Measurements from ENCODE around the gene ZNF776. TPM values are rescaled to one million over a fixed set of nuclear protein-coding genes. Genes with fewer than 3 reads are reported as not detected.

The ZNF776 gene
- polyA plus RNA-seq, 1 donor (not counting 4 experiments of a cell fraction or from before 2014, with no cell fraction given) = 7.4 TPM

- H3K9me1 ChIP-seq (ENCODE audit: control insufficient read depth, extremely low read depth, insufficient read depth, low read length) = no peaks in the 10 kb centered on the region
- dilution Hi-C loops (cut with MboI; ENCODE audit: extremely low pct_ligation_motif_present, low sequenced_read_pairs) = no loop called here
- FAIRE-seq (no peak), DNase-seq (ENCODE audit: low read depth, low spot score) (no peak)
- TF ChIP-seq EZH2 (IDR thresholded peaks at IDR 0.05; ENCODE audit: low read length) (no peak), CTCF (optimal IDR thresholded peaks at IDR 0.05 in 1 of 3, IDR thresholded peaks at IDR 0.05 in 1 of 3, conservative IDR thresholded peaks at IDR 0.05 in 1 of 3; ENCODE audit: extremely low read depth in 1 of 3, insufficient read depth in 2 of 3, low read length in 3 of 3) (no peak)
- H3K9ac ChIP-seq (ENCODE audit: control insufficient read depth, extremely low read depth, insufficient read depth, low read length) = no peak overlapping the region
- no peak overlapping the region for H3K27ac ChIP-seq (ENCODE audit: control insufficient read depth, insufficient read depth, low read length)
- no peaks in the 10 kb centered on the region for H4K20me1 ChIP-seq (ENCODE audit: control insufficient read depth, extremely low read depth, insufficient read depth, low read length)
- H3K4me1 ChIP-seq (ENCODE audit: control insufficient read depth, extremely low read depth, insufficient read depth, low read length) = peaks cover 3% of the 10 kb centered on the region
- peaks cover 84% of the 10 kb centered on the region for H3K79me2 ChIP-seq (ENCODE audit: control insufficient read depth, insufficient read depth, low read length)
- H3K27me3 ChIP-seq (ENCODE audit: control insufficient read depth, extremely low read depth, insufficient read depth, low read length) = no peaks in the 10 kb centered on the region
- no peak overlapping the region for H3K4me3 ChIP-seq (ENCODE audit: control insufficient read depth in 2 of 3, extremely low read depth in 1 of 3, insufficient read depth in 2 of 3, low read depth in 1 of 3, low read length in 3 of 3)
- H3K4me2 ChIP-seq (ENCODE audit: control insufficient read depth, extremely low read depth, insufficient read depth, low read depth, low read length) = no peak overlapping the region
- H3K9me3 ChIP-seq (ENCODE audit: control insufficient read depth, low read depth, low read length) = no peaks in the 10 kb centered on the region
- no peak overlapping the region for H2AFZ ChIP-seq (ENCODE audit: control insufficient read depth, low read length)
- H3K36me3 ChIP-seq (ENCODE audit: control insufficient read depth in 2 of 2, extremely low read depth in 1 of 2, insufficient read depth in 2 of 2, low read length in 2 of 2) = peaks cover 13 to 21% of the 10 kb centered on the region in 2 experiments
Measured at GRCh38 chr19:57773488-57773887, 26.9 kb downstream of the ZNF776 start.

- Histone ChIP-seq H3K4me1 (ENCODE audit: control insufficient read depth, extremely low read depth, insufficient read depth, low read length) (no peaks in the 10 kb centered on the region), H3K4me2 (ENCODE audit: control insufficient read depth, extremely low read depth, insufficient read depth, low read depth, low read length) (no peak overlapping the region), H3K79me2 (ENCODE audit: control insufficient read depth, insufficient read depth, low read length) (peaks cover 95% of the 10 kb centered on the region), H2AFZ (ENCODE audit: control insufficient read depth, low read length) (no peak overlapping the region), H3K27me3 (ENCODE audit: control insufficient read depth, extremely low read depth, insufficient read depth, low read length) (no peaks in the 10 kb centered on the region), H3K9ac (ENCODE audit: control insufficient read depth, extremely low read depth, insufficient read depth, low read length) (no peak overlapping the region), H4K20me1 (ENCODE audit: control insufficient read depth, extremely low read depth, insufficient read depth, low read length) (no peaks in the 10 kb centered on the region), H3K4me3 (ENCODE audit: control insufficient read depth in 2 of 3, extremely low read depth in 1 of 3, insufficient read depth in 2 of 3, low read depth in 1 of 3, low read length in 3 of 3) (no peak overlapping the region), H3K9me3 (ENCODE audit: control insufficient read depth, low read depth, low read length) (no peaks in the 10 kb centered on the region), H3K9me1 (ENCODE audit: control insufficient read depth, extremely low read depth, insufficient read depth, low read length) (no peaks in the 10 kb centered on the region), H3K27ac (ENCODE audit: control insufficient read depth, insufficient read depth, low read length) (no peak overlapping the region), H3K36me3 (ENCODE audit: control insufficient read depth in 2 of 2, extremely low read depth in 1 of 2, insufficient read depth in 2 of 2, low read length in 2 of 2) (peaks cover 30 to 38% of the 10 kb centered on the region in 2 experiments)
- DNase-seq (ENCODE audit: low read depth, low spot score) (no peak), FAIRE-seq (no peak)
- TF ChIP-seq EZH2 (IDR thresholded peaks at IDR 0.05; ENCODE audit: low read length) = no peak
- no peak for TF ChIP-seq CTCF (optimal IDR thresholded peaks at IDR 0.05 in 1 of 3, IDR thresholded peaks at IDR 0.05 in 1 of 3, conservative IDR thresholded peaks at IDR 0.05 in 1 of 3; ENCODE audit: extremely low read depth in 1 of 3, insufficient read depth in 2 of 3, low read length in 3 of 3)
- dilution Hi-C loops (cut with MboI; ENCODE audit: extremely low pct_ligation_motif_present, low sequenced_read_pairs) = no loop called here
Measured at GRCh38 chr19:57776764-57777296, 30.2 kb downstream of the ZNF776 start.

All from keratinocyte (primary cell).